GM12872 (cell line): ENCODE data around the gene SPECC1L.

ENCODE experiments used
- TF ChIP-seq, protein P1 (sequence below): IDR thresholded peaks from 3 replicates; pipeline ENCODE4 v1.5.1; 2011; ENCODE audit warnings: low read depth, mild to moderate bottlenecking, low read length, moderate library complexity; ENCODE audit not compliant: insufficient read depth

SPECC1L gene

DNA sequence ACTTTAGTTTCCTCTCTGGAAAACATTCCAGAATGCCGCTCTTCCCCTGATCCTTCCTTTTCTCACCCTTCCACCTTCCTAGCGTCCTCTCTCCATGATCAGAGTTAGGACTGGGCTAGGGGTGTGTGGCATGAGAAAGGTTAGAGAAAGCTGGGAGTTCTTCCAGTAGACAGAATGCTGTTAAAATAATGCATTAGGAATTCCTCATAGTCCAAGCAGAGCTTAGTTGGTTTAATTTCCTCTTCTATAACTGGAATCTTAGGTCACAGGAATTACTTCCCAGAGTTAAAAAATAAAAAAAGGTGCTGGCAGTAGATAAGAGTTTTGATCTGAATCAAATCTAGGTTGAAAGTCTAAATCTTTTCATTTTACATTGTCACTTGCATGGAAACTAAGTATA lies 119.5 kb downstream of the SPECC1L start:
- TF ChIP-seq, protein P1, sequence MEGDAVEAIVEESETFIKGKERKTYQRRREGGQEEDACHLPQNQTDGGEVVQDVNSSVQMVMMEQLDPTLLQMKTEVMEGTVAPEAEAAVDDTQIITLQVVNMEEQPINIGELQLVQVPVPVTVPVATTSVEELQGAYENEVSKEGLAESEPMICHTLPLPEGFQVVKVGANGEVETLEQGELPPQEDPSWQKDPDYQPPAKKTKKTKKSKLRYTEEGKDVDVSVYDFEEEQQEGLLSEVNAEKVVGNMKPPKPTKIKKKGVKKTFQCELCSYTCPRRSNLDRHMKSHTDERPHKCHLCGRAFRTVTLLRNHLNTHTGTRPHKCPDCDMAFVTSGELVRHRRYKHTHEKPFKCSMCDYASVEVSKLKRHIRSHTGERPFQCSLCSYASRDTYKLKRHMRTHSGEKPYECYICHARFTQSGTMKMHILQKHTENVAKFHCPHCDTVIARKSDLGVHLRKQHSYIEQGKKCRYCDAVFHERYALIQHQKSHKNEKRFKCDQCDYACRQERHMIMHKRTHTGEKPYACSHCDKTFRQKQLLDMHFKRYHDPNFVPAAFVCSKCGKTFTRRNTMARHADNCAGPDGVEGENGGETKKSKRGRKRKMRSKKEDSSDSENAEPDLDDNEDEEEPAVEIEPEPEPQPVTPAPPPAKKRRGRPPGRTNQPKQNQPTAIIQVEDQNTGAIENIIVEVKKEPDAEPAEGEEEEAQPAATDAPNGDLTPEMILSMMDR: no peak

DNA sequence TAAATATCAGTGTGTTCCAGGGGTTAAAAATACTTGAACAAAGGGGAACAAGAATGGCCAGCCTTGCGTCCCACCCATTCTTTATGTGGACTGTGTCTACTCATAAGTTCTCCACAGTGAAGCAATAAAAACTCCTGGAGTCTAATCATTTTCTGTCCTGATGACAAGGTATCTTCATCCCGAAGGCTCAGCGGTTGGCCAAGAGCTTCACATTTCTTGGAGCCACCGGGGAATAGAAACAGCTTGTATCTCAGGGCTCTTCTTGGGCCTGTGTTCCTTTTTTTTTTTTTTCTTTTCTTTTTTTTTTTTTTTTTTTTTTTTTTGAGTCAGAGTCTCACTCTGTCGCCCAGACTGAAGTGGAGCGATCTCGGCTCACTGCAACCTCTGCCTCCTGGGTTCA lies 119.9 kb downstream of the SPECC1L start:
- TF ChIP-seq, protein P1: no peak

DNA sequence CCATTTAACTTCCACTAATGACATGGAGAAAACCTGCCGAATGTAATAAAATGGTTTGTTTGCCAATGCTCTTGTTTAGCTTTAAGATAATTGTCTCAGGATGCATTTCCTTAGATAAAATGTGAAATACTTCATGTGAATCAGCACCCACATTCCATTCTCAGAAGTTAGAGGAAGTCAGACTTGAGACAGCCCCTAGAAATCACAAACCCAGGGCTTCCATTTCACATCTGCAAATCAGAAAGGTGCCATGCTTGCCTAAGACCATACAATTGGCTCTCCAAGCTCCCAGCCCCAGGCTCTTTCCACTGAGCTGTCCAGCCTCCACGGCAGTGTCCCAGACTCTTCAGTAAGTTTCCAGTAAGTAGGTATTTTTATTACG lies 121.2 kb downstream of the SPECC1L start:
- TF ChIP-seq, protein P1: no peak

DNA sequence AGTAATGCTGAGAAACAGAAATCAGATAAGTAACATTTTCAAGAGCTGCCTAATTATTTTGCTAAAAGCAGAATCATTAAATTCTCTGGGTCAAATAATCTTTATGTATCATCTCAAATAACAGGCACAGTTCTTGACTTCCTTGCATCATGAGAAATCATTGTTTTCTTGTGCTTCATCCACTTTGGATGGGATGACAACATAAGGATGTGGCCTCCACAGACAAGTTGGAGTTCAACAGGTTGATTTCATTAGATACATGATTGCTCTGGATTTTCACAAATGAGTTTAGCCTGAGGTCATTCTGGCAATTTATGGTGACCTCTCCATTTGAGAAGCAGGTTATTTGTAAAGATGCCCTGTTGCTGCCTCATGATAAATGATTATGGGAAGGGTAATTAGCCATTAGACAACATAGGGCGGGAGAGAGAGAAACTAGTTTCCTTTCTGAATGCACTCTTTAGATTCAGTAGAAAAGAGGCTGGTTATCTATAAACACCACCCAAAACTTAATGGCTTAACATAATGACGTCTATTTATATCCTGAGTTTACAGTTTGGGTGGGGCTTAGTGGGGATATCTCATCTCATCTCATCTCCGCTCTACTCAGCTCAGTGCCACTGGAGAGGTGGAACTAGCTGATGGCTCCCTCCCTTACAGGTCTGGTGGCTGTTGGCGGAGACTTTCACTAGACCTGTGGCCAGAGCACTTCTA lies 121.7 kb downstream of the SPECC1L start:
- TF ChIP-seq, protein P1: no peak

DNA sequence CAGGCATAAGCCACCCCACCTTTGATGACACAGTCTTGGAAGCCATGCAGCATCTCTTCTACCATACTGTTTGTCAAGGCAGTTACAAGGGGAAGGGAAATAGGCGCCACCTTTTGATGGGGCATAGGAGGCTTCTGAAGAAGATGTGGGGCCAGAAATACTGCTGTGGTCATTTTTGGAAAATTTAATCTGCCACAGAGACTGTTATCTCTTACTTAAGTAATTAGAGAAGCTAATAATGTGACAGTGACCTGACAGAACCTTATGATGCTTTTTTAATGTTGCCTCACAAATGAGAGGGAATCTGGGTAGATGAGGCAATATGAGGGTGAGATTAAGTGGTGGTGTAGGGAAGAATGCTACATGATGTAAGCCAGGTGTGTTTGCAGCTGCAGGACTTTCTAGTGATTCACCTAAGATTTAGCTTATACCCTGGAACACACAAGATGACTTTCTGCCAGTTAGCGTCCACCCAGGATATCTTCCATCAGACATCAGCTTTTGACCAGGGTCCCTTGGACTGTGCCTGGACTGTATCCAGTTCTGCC lies 122.5 kb downstream of the SPECC1L start:
- TF ChIP-seq, protein P1: no peak

DNA sequence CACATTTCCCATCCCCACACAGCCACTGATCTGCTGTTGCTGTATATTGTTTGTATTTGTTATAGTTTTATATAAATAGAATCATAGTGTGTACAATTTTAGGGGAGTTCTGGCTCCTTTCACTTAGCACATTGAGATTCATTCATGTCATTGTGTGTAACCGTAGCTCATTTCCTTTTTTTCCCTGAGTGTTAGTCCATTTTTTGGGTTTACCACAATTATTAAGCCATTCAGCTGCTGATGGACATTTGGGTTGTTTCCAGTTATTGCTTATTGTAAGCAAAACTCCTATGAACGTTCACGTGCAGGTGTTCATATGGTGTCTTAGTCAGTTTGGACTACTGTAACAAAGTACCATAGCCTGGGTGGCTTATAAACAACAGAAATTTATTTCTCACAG lies 123.2 kb downstream of the SPECC1L start:
- TF ChIP-seq, protein P1: no peak

DNA sequence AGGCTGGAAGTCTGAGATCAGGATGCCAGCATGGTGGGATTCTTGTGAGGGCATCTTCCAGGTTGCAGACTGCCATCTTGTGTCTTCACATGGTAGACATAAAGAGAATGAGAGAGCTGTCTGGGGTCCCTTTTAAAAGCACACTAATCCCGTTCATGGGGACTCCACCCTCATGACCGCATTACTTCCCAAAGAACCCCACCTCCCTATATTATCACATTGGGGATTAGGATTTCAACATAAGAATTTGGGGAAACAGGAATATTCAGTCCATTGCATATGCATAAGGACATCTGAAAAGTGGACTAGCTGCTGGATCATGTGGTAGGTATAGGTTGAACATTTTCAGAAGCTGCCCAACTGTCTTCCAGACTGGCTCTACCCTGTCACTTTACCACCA lies 123.6 kb downstream of the SPECC1L start:
- TF ChIP-seq, protein P1: no peak
